Activated CD4-positive, CD25-positive, alpha-beta regulatory T cell treated with anti-CD3 and anti-CD28 coated beads, Interleukin-2, amount 50 U/mL, for 16 hours (primary cell): Measurements from ENCODE around the gene SPECC1L.

Experiments
- DNase-seq: peaks from one replicate; pipeline ENCODE4 v3.0.0-alpha.2; 2020; ENCODE audit warnings: low read depth, low spot score

SPECC1L gene

DNA sequence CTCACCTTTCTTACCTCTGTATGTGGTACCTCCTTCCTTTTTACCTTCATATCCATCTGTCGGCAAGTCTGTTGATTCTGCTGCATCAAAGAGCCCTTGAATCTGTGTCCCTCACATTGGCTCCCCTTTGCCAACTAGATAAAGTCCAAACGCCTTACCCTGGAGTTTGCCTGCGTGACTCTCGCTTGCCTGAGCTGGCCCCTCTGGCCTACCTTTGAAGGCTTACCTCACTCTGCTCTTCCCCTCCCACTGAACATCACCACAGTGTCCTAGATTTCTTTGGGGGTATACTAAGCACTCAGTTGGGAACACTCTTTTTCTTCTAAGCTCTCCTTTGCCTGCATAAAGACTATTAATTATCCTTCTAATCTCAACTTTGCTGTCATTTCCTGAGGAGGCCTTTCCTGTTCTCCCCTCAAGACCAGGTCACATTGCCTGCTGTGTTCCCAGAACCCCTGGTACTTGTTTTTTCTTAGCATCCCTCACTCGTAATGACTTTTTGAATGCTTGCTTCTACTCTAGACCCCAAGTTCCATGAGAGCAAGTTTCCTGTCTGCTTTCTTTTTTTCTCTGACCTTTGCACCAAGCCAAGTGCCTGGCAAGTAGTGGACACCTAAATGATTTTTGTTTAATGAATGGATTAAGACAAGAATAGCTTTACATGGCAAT, 89.0 kb downstream of the SPECC1L start:
- no peak for DNase-seq

DNA sequence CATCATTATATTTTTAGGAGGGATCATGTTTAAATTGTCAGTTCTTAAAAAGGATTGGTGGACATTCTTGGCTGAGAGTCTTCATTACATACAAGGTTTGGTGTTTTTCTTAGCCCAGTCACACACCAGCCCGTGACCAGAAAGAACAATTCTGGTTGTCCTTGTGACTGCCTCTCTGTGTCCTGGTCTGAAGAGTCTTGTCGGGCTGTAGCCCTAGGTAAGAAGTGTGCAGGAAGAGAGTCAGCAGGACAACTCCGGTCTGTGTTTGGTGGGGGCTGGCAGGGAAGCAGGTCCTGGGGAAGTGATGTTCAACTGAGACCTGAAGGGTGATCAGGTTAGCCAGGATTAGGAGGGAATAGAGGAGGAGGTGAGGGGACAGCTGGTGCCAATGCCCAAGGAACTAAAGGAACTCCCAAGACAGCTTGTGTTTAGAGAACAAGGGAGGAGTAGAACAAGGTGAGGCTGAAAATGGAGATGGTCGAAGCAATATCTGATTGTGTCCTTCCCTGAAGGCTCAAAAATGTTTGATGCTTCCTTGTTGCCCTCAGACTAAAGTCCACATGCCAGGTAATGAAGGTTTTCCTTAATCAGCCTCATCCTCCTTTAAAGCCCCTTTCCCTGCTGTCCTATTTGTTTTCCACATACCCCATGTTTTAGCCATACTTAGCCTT, 91.5 kb downstream of the SPECC1L start:
- DNase-seq, result no peak

DNA sequence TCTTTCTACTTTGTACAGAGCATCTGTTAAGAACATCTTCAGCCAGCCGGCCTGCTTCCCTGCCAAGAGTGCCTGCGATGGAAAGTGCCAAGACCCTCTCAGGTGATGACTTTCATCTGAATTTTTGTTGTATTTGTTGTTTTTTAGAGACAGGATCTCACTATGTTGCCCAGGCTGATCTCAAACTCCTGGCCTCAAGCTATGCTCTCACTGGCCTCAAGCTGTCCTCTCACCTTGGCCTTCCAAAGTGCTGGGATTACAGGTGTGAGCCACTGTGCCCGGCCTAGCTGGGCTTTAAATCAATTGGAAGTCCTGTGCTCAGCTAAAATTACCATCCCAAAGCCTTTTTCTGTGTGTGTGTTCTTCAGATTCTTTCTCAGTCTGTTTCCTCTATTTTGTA, 92.6 kb downstream of the SPECC1L start:
- DNase-seq, result no peak

DNA sequence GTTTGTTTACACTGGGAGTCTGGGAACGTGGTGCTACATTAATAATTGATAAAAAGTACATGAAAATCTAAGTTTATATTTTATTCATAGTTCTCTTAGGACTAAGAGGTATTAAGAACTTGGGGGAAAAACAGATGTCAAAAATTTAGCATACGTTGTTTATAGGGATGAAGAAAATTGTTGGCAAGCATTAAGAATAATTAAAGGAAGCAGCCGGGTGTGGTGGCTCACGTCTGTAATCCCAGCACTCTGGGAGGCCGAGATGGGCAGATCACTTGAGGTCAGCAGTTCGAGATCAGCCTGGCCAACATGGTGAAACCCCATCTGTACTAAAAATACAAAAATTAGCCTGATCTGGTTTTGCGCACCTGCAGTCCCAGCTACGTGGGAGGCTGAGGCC, 96.1 kb downstream of the SPECC1L start:
- DNase-seq, result no peak

DNA sequence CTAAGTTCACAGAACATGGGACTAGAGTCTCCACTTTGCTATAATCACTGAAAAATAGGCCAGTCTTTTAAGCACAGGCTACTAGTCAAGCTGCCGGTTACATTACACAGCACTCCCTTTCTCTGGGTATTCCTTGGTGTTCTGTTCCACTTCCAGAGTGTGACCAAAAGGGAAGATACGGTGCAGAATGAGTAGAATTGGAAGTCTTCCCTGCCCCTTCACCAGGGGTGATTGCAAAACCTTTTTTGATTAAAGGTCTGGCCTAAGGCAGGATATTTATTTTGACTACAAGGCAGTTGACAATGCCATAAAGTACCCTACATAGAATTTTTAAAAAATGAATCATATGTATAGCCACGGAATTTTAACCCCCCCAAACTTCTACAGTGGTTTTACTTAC, 97.2 kb downstream of the SPECC1L start:
- no peak for DNase-seq

DNA sequence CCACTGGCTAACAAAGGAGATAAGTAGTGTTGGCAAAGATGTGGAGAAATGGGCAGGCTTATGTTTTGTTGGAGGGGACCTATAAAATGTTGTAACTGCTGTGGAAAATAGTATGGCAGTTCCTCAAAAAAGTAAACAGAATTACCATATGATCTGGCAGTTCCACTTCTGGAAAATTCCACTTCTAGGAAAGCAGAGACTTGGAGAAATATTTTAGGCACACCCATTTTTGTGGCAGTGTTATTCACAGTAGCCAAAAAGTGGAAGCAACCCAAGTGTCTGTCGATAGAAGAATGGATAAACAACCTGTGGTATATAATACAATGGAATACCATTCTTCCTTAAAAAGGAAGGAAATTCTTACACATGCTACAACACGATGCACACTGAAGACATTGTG, 99.8 kb downstream of the SPECC1L start:
- DNase-seq, result no peak

DNA sequence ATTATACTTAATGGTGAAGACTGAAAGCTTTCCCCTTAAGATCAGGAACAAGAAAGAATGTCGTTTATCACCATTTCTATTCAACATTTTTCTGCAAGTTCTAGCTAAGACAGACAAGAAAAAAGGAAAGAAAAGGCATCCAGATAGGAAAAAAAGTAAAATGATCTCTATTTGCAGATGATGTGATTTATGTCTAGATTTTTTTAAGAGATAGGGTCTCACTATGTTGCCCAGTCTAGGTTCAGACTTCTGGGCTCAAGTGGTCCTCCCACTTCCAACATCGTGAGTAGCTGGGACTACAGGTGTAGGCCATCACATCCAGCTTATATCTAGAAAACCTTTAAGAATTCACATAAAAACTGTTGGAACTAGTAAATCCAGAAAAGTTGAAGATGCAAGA, 105.4 kb downstream of the SPECC1L start:
- DNase-seq, result no peak

DNA sequence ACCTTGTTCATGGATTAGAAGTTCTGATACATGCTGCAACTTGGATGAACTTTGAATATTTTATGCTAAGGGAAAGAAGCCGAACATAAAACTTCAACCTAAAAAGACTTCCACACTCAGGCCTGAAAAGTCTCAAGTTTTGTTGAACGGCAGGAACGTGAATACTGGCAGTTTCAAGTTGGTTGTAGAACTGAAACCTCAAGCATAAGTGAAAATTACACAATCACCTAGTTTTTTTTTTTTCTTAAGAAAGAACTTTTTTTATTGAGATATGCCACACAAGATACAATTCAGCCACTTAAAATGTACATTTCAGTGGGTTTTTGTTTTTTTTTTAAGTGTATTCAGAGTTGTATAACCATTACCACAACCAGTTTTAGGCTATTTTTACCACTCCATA, 106.0 kb downstream of the SPECC1L start:
- no peak for DNase-seq

DNA sequence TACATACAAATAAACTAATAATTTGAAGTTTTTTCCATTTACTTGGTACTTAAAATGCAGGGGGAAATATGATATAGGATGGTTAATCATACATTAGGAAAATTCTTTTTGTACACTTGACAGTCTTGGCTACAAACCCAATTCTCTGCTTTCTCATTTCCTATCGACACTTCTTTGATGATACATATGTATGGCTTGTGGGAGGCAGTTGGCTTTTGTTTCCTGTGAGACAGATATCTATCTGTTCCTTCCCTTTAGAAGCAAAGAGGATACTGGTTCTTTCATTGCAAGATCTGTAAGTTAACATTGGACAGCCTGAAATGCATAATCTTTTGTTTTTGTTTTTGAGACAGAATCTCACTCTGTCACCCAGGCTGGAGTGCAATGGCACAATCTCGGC, 108.9 kb downstream of the SPECC1L start:
- no peak for DNase-seq

DNA sequence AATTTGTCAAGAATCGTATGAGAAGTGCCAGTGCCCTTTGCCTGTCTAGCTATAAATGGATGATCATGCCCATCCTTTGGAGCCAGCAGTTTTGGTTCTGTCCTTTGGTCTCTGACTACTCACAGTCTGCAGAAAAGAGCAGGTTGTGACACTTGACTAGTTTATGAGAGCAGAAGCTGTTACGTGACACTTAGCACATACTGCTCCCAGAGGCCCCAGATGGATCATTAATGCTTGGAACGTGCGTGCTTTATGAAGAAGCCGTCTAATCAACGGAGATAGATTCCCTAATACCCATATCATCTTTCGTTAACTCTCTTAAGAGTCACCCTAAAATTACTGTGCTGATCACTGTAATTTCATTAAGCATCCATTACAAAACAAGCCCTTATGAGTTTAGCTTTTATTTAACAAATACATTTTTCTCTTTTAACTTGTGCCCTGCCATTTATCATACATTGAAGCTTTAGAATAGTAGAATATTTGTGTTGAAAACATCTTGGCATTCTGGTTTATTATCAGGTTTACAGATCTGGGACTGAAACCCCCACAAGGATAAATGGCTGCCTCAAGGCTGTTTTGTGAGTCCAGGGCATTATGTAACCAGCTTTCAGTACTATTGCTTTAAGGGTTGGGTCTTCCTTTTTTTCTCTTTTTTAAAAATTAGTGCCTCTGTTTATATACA, 109.7 kb downstream of the SPECC1L start:
- no peak for DNase-seq

DNA sequence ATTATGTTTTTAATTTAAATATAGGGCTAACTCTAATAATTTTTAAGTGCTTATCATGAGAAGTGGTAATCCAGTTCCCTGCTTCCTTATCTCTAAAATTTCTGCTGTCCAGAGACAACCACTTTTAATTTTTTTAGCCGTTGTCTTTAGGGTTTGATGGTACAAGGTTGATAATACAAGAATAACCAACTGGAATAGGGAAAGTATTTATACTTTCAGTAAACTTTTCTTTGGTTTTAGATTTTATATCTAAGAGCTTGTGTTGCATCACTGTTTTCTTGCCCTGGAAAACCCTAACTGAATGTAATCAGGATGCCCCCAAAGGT, 110.2 kb downstream of the SPECC1L start:
- no peak for DNase-seq

DNA sequence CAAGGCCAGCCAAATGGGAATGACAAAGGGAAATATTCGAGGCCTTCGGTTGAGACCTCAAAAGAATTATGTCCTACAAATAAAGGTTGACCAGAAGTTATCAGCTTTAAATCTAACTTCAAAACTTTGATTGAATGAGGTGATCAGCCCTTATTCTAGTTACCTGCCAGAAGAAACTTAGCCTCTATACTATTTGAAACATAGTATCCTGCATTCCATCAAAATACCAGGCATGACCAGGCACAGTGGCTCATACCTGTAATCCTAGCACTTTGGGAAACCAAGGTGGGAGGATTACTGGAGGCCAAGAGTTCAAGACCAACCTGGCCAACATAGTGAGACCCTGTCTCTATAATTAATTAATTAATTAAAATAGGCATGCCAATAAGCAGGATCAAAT, 112.4 kb downstream of the SPECC1L start:
- DNase-seq, result no peak

DNA sequence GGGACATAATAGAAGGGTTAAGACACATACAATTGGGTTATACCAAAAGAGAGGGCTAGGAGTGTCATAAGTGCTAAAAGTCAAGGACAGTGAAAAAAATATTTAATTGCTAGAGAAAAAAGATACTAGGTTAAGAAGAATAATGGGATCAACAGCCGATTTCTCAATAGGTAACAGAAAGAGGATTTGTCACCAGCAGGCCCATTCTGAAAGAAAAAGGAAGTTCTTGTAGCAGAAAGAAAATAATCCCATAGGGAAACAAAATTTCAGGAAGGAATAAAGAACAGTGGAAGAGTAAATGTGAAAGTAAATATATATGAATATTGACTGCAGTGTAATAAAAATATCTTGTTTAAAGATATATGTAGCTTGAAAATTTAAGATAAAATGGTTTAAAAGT, 113.5 kb downstream of the SPECC1L start:
- no peak for DNase-seq

DNA sequence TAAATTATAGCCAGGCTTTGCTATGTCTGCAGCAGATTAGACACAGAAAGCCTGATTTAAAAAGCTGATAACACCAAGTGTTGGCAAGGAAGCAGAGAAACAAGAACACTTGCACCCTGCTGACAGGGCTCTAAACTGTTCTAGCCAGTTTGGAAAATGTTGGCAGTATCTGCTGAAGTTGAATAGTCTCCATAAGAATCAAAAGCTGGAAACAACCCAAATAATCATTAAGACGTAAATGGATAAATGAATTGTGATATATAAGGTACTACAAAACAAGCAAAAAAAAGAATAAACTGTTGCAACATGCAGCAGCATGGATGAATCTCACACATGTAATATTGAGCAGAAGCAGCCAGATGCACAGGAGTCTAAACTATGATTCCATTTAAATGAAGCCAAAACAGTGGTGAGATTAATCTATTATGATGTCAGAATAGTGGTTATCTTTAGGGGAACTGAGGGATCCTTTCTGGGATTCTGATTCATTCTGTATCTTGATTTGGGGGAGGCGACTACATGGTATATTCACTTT, 116.4 kb downstream of the SPECC1L start:
- no peak for DNase-seq

DNA sequence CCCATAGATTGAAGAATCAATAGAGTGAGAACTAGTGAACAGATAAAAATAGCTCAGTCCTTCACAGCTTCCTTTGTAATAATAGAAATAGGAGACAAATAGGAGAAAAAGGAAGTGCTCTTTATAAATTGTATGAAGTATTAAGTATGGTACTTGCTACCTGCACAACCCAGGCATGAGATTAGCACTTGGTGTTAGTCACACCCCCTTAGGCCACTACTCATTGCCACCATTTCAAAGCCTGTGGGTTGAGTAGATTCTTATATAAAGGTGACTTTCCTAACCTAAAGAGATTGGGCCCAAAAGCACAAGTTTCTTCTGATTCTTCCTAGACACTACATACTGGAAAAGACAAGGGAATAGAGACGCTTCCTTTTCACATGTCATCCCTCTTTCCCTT, 119.0 kb downstream of the SPECC1L start:
- no peak for DNase-seq

DNA sequence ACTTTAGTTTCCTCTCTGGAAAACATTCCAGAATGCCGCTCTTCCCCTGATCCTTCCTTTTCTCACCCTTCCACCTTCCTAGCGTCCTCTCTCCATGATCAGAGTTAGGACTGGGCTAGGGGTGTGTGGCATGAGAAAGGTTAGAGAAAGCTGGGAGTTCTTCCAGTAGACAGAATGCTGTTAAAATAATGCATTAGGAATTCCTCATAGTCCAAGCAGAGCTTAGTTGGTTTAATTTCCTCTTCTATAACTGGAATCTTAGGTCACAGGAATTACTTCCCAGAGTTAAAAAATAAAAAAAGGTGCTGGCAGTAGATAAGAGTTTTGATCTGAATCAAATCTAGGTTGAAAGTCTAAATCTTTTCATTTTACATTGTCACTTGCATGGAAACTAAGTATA, 119.5 kb downstream of the SPECC1L start:
- DNase-seq, result no peak

DNA sequence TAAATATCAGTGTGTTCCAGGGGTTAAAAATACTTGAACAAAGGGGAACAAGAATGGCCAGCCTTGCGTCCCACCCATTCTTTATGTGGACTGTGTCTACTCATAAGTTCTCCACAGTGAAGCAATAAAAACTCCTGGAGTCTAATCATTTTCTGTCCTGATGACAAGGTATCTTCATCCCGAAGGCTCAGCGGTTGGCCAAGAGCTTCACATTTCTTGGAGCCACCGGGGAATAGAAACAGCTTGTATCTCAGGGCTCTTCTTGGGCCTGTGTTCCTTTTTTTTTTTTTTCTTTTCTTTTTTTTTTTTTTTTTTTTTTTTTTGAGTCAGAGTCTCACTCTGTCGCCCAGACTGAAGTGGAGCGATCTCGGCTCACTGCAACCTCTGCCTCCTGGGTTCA, 119.9 kb downstream of the SPECC1L start:
- DNase-seq, result no peak

DNA sequence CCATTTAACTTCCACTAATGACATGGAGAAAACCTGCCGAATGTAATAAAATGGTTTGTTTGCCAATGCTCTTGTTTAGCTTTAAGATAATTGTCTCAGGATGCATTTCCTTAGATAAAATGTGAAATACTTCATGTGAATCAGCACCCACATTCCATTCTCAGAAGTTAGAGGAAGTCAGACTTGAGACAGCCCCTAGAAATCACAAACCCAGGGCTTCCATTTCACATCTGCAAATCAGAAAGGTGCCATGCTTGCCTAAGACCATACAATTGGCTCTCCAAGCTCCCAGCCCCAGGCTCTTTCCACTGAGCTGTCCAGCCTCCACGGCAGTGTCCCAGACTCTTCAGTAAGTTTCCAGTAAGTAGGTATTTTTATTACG, 121.2 kb downstream of the SPECC1L start:
- no peak for DNase-seq

DNA sequence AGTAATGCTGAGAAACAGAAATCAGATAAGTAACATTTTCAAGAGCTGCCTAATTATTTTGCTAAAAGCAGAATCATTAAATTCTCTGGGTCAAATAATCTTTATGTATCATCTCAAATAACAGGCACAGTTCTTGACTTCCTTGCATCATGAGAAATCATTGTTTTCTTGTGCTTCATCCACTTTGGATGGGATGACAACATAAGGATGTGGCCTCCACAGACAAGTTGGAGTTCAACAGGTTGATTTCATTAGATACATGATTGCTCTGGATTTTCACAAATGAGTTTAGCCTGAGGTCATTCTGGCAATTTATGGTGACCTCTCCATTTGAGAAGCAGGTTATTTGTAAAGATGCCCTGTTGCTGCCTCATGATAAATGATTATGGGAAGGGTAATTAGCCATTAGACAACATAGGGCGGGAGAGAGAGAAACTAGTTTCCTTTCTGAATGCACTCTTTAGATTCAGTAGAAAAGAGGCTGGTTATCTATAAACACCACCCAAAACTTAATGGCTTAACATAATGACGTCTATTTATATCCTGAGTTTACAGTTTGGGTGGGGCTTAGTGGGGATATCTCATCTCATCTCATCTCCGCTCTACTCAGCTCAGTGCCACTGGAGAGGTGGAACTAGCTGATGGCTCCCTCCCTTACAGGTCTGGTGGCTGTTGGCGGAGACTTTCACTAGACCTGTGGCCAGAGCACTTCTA, 121.7 kb downstream of the SPECC1L start:
- DNase-seq, result no peak

DNA sequence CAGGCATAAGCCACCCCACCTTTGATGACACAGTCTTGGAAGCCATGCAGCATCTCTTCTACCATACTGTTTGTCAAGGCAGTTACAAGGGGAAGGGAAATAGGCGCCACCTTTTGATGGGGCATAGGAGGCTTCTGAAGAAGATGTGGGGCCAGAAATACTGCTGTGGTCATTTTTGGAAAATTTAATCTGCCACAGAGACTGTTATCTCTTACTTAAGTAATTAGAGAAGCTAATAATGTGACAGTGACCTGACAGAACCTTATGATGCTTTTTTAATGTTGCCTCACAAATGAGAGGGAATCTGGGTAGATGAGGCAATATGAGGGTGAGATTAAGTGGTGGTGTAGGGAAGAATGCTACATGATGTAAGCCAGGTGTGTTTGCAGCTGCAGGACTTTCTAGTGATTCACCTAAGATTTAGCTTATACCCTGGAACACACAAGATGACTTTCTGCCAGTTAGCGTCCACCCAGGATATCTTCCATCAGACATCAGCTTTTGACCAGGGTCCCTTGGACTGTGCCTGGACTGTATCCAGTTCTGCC, 122.5 kb downstream of the SPECC1L start:
- DNase-seq, result no peak

DNA sequence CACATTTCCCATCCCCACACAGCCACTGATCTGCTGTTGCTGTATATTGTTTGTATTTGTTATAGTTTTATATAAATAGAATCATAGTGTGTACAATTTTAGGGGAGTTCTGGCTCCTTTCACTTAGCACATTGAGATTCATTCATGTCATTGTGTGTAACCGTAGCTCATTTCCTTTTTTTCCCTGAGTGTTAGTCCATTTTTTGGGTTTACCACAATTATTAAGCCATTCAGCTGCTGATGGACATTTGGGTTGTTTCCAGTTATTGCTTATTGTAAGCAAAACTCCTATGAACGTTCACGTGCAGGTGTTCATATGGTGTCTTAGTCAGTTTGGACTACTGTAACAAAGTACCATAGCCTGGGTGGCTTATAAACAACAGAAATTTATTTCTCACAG, 123.2 kb downstream of the SPECC1L start:
- DNase-seq, result no peak

DNA sequence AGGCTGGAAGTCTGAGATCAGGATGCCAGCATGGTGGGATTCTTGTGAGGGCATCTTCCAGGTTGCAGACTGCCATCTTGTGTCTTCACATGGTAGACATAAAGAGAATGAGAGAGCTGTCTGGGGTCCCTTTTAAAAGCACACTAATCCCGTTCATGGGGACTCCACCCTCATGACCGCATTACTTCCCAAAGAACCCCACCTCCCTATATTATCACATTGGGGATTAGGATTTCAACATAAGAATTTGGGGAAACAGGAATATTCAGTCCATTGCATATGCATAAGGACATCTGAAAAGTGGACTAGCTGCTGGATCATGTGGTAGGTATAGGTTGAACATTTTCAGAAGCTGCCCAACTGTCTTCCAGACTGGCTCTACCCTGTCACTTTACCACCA, 123.6 kb downstream of the SPECC1L start:
- no peak for DNase-seq
